Ovary (tissue), 9 donors: ENCODE measurements around the gene CPXM2. TPM values are rescaled to one million over a fixed set of nuclear protein-coding genes. Genes with fewer than 3 reads are reported as not detected.

Source experiments
- DNase-seq, 5 donors: peaks; one replicate each; pipeline ENCODE4 v3.0.0-alpha.2; 2019 to 2020
- H3K27ac ChIP-seq, 2 donors: fragments of 200-600 bp; one replicate each; pipeline versions ENCODE4 v1.5.1 to v1.8.0; 2019 to 2022
- H3K27me3 ChIP-seq: fragments of 200-600 bp; one replicate; pipeline ENCODE4 v1.8.0; 2022
- H3K36me3 ChIP-seq: fragments of 200-600 bp; sonication (generic); one replicate; pipeline ENCODE4 v1.5.1; 2019
- H3K4me1 ChIP-seq: one replicate; pipeline ENCODE4 v1.8.1; 2013; ENCODE audit warnings: mild to moderate bottlenecking, moderate library complexity; ENCODE audit not compliant: insufficient read depth
- H3K4me3 ChIP-seq: fragments of 200-600 bp; sonication (generic); one replicate; pipeline ENCODE4 v1.5.1; 2017
- H3K9me3 ChIP-seq, 2 donors: fragments of 200-600 bp in 1 of 2; sonication (generic) in 1 of 2; one replicate each; pipeline versions ENCODE4 v1.5.1 to v1.8.1; 2013 to 2019; ENCODE audit warnings: mild to moderate bottlenecking in 1 of 2, moderate library complexity in 1 of 2
- EP300 ChIP-seq: sonication (generic); formaldehyde crosslinking; IDR thresholded peaks from one replicate; pipeline ENCODE4 v1.6.1; 2017; ENCODE audit warnings: antibody characterized with exemption
- POLR2A ChIP-seq: fragments of 450-650 bp; IDR thresholded peaks from one replicate; pipeline ENCODE4 v1.6.1; 2017; ENCODE audit warnings: antibody characterized with exemption, mild to moderate bottlenecking, moderate library complexity
- WGBS, 3 donors: extraction: QIAGEN DNeasy Blood & Tissue Kit in 1 of 3; methylation state at CpG; one replicate each; pipeline versions ENCODE4 v1.1.5 to v1.1.7; 2013 to 2017; 5-methylcytosine and 5-hydroxymethylcytosine counted together
- intact Hi-C, 4 donors: fragments of 100-400 bp; cut with DNase I; formaldehyde crosslinking; loops; one replicate each; pipeline versions ENCODE4 v1.11.0 to v1.15.1; 2022 to 2023
- polyA plus RNA-seq, 2 donors: library from polyadenylated mRNA; stranded (reverse); fragments of 200-250 nt in 1 of 2; fragments of 350-450 nt in 1 of 2; fragmentation: Illumina TruSeq in 1 of 2; extraction: RNeasy Lipid Tissue Mini Kit (QIAGEN cat#74804) in 1 of 2; gene quantifications; one replicate each; pipeline ENCODE4 v1.2.3, GENCODE V29; 2013 to 2014
- total RNA-seq, 7 donors: library from RNA; depleted of rRNA in 2 of 7; stranded (reverse); fragments of >200 nt in 2 of 7; fragmentation: NEBNext Ultra II Directional in 3 of 7; extraction: Animal tissue kit (Norgen Biotek cat#: 25700) in 3 of 7; gene quantifications; one replicate each; pipeline versions ENCODE4 v1.1.0 to v1.2.4, GENCODE V29; 2016 to 2023
- TF ChIP-seq, protein P1 (sequence below), 3 donors: fragments of 450-650 bp in 2 of 3; fragments of 200-600 bp in 1 of 3; IDR thresholded peaks; one replicate each; pipeline versions ENCODE4 v1.5.1 to v1.8.0; 2016 to 2022; ENCODE audit warnings: antibody characterized with exemption in 3 of 3, mild to moderate bottlenecking in 1 of 3
- donor health status: DM: no; HTN: no; CAD: no; lungs with moderate emphysema.
- donor health status: DM: no; HTN: no; CAD: no.
- donor health status: Bipolar disorder and iron deficiency.
- donor health status: DM: yes; HTN: yes; CAD: no.
- donor health status: DM: no; HTN: no; CAD: no.
- donor health status: DM: yes; HTN: yes; CAD: no.

CPXM2 gene
- total and polyA plus RNA-seq, 9 donors: 5.5 to 66.0 (median 13.3) TPM

DNA sequence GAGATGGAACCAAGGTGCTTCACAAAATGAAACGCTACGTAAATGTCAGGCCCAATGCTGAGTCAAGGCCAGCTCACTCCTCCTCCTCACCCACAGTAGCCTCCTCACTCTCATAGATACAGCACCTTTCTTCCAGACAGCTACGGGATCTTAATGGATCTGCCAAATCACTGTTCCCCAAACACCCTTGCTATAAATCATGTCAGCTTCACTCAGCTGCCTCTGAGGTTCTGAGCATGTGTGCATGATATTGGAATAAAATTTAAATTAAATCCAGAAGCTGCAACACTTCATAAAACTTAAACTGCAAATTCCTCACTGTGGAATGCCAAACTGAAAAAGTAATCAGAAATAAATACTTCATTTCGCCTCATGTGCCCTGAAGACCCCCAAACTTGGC, 14.7 kb upstream of the CPXM2 start:
- intact Hi-C loops: no loop called here
- Histone ChIP-seq H3K36me3 (no peaks in the 10 kb centered on the region), H3K9me3 (no peaks in the 10 kb centered on the region), H3K27me3 (no peaks in the 10 kb centered on the region), H3K27ac (no peak overlapping the region), H3K4me3 (no peak overlapping the region), H3K4me1 (no peaks in the 10 kb centered on the region)
- no peak for TF ChIP-seq EP300
- WGBS, 3 donors: 69 to 75% (median 71%) methylated on average over 4 of the region's 4 CpGs
- no peak for DNase-seq

DNA sequence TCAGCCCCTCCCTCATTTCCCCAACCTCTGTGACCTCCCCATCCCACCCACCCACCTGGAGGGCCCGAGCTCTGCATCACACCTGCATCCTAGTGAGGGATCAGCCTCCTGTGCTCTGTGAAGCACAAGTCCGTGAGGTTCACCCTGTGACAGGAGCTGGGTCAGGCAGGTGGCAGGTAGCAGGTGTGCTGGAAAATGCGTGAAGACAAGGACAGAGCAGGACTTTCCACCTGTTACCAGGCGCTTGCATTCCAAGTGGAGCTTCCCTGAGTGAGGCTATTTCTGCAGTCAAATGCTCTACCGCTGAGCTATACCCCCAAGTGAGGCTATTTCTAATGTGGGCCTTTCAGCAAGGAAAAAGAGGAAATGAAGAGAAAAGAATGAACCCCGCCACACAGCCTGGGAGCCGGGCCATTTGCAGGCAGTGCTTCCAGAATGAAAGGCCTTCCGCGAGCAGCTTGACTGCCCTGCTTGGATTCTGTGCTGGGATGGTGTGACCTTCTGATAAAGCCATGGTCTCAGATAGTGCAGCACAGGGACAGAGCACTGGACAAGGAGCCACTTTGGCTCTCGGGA, 13.3 kb upstream of the CPXM2 start:
- H3K9me3 ChIP-seq: no peaks in the 10 kb centered on the region
- H3K4me3 ChIP-seq: no peak overlapping the region
- no peaks in the 10 kb centered on the region for H3K27me3 ChIP-seq
- intact Hi-C loops: no loop called here
- no peaks in the 10 kb centered on the region for H3K36me3 ChIP-seq
- no peak overlapping the region for H3K27ac ChIP-seq
- DNase-seq: no peak
- TF ChIP-seq EP300 (no peak), POLR2A (no peak)
- TF ChIP-seq, protein P1, sequence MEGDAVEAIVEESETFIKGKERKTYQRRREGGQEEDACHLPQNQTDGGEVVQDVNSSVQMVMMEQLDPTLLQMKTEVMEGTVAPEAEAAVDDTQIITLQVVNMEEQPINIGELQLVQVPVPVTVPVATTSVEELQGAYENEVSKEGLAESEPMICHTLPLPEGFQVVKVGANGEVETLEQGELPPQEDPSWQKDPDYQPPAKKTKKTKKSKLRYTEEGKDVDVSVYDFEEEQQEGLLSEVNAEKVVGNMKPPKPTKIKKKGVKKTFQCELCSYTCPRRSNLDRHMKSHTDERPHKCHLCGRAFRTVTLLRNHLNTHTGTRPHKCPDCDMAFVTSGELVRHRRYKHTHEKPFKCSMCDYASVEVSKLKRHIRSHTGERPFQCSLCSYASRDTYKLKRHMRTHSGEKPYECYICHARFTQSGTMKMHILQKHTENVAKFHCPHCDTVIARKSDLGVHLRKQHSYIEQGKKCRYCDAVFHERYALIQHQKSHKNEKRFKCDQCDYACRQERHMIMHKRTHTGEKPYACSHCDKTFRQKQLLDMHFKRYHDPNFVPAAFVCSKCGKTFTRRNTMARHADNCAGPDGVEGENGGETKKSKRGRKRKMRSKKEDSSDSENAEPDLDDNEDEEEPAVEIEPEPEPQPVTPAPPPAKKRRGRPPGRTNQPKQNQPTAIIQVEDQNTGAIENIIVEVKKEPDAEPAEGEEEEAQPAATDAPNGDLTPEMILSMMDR (IDR thresholded peaks at IDR 0.05): no peak
- WGBS, 3 donors: 78 to 87% (median 80%) methylated on average over 10 of the region's 10 CpGs
- no peaks in the 10 kb centered on the region for H3K4me1 ChIP-seq

GRCh38 chr10:123903621-123904020, 12.0 kb upstream of the CPXM2 start:
- H3K4me3 ChIP-seq: no peak overlapping the region
- intact Hi-C loops: no loop called here
- H3K27me3 ChIP-seq: no peaks in the 10 kb centered on the region
- DNase-seq: no peak
- TF ChIP-seq, protein P1 (IDR thresholded peaks at IDR 0.05): no peak
- TF ChIP-seq EP300 (no peak), POLR2A (no peak)
- 15 to 22% (median 20%) methylated on average over 5 of the region's 5 CpGs for WGBS, 3 donors
- H3K9me3 ChIP-seq: no peaks in the 10 kb centered on the region
- H3K36me3 ChIP-seq: no peaks in the 10 kb centered on the region
- no peak overlapping the region for H3K27ac ChIP-seq
- H3K4me1 ChIP-seq: no peaks in the 10 kb centered on the region

GRCh38 chr10:123901621-123902020, 10.0 kb upstream of the CPXM2 start:
- Histone ChIP-seq H3K4me1 (no peaks in the 10 kb centered on the region), H3K27ac (no peak overlapping the region), H3K27me3 (no peaks in the 10 kb centered on the region), H3K36me3 (no peaks in the 10 kb centered on the region), H3K4me3 (no peak overlapping the region), H3K9me3 (no peaks in the 10 kb centered on the region)
- no peak for TF ChIP-seq POLR2A
- no peak for TF ChIP-seq EP300
- TF ChIP-seq, protein P1 (IDR thresholded peaks at IDR 0.05): no peak
- intact Hi-C loops: no loop called here
- WGBS, 3 donors: 83 to 90% (median 86%) methylated on average over 4 of the region's 4 CpGs
- no peak for DNase-seq

- no peak for DNase-seq
- intact Hi-C loops: no loop called here
- Histone ChIP-seq H3K4me1 (peaks cover under 1% of the 10 kb centered on the region), H3K27ac (no peak overlapping the region), H3K36me3 (no peaks in the 10 kb centered on the region), H3K4me3 (no peak overlapping the region), H3K27me3 (no peaks in the 10 kb centered on the region), H3K9me3 (no peaks in the 10 kb centered on the region)
- TF ChIP-seq EP300 (no peak), POLR2A (no peak)
- TF ChIP-seq, protein P1 (IDR thresholded peaks at IDR 0.05): no peak
- WGBS, 3 donors: 80 to 88% (median 82%) methylated on average over 4 of the region's 4 CpGs
Observed at GRCh38 chr10:123897146-123897545, 5.5 kb upstream of the CPXM2 start.
